Body of pancreas (tissue), 4 donors: ENCODE measurements around the gene COA8.

Experiments used
- CTCF ChIP-seq, 7 experiments: fragments of 450-650 bp in 4 of 7; fragments of 200-600 bp in 3 of 7; sonication (generic) in 3 of 7; IDR thresholded peaks; one replicate each; pipeline ENCODE4 v1.5.1; 2016 to 2019; ENCODE audit warnings: antibody characterized with exemption in 7 of 7
- POLR2A ChIP-seq, 3 donors: fragments of 450-650 bp; IDR thresholded peaks; one replicate each; pipeline ENCODE4 v1.6.1; 2016; ENCODE audit warnings: antibody characterized with exemption in 3 of 3, mild to moderate bottlenecking in 2 of 3

DNA sequence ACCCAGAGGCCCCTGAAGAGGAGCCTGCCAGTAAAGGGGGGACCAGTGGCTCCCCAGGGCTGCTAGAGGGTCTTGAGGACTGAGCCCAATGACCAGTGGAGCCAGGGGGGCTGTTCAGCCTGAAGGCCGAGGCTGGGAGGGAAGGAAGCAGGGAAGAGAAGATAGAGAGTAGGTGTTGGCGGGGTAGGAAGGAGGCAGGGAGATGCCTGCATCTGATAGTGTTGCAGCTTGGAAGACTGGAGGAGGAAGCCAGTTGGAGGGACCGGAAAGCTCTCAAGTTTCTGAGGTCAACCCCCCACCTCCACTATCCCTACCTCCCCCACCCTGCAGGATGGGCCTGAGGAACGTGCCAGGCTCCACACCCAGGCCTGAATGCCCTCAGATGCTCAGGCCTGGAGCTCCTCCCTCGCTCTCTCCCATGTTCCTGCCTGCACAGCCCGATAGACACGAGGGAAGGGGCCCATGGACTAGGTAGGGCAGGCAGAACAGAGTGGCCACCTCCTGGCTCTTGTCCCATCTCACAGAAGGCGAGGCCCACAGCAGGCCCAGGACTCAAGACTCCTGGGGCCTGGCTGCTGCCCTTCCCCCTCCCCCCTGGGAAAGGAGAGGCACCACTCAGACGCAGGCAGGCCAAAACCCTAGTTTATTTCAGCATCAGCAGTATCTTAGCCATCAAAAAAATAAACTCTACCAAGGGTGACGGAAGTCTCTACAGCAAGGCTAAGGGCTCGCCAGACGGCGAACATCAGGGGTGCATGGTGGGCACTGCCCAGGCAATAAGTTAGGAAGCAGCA, 43.5 kb upstream of the COA8 start:
- TF ChIP-seq CTCF (IDR thresholded peaks at IDR 0.05) (no peak), POLR2A (IDR thresholded peaks at IDR 0.05) (no peak)
